Stimulated activated CD8-positive, alpha-beta memory T cell treated with anti-CD3 and anti-CD28 coated beads, Interleukin-7, amount 100 ng/mL, for 4 hours (primary cell): Measurements from ENCODE around the gene NCDN.

Experiments
- DNase-seq, 2 donors: peaks; one replicate each; pipeline ENCODE4 v3.0.0-alpha.2; 2020; ENCODE audit warnings: low read depth in 2 of 2

Gene NCDN

GRCh38 chr1:35590476-35591040 is 33.0 kb downstream of the NCDN start:
- no peak for DNase-seq

- DNase-seq: no peak
Measured at GRCh38 chr1:35591211-35591610, 33.6 kb downstream of the NCDN start.

GRCh38 chr1:35592991-35593769 is 35.6 kb downstream of the NCDN start:
- no peak for DNase-seq

GRCh38 chr1:35594005-35594760 is 36.6 kb downstream of the NCDN start:
- no peak for DNase-seq

- DNase-seq: no peak
Measured at GRCh38 chr1:35595684-35596083, 38.1 kb downstream of the NCDN start.

- DNase-seq: no peak
Measured at GRCh38 chr1:35597870-35598269, 40.3 kb downstream of the NCDN start.

- DNase-seq: no peak
Measured at GRCh38 chr1:35598895-35599294, 41.3 kb downstream of the NCDN start.

- DNase-seq: no peak
Measured at GRCh38 chr1:35599411-35599810, 41.8 kb downstream of the NCDN start.

- DNase-seq: no peak
Measured at GRCh38 chr1:35600593-35600992, 43.0 kb downstream of the NCDN start.

GRCh38 chr1:35603468-35603867 is 45.9 kb downstream of the NCDN start:
- DNase-seq: no peak

- no peak for DNase-seq
Measured at GRCh38 chr1:35603941-35604340, 46.3 kb downstream of the NCDN start.

- DNase-seq: no peak
Measured at GRCh38 chr1:35605071-35605866, 47.7 kb downstream of the NCDN start.

- DNase-seq: no peak
Measured at GRCh38 chr1:35605867-35606182, 48.2 kb downstream of the NCDN start.

- DNase-seq: no peak
Measured at GRCh38 chr1:35611655-35612054, 54.1 kb downstream of the NCDN start.

GRCh38 chr1:35615440-35615839 is 57.8 kb downstream of the NCDN start:
- no peak for DNase-seq
